ENCODE data around the gene RHOC. TPM values are rescaled to one million over a fixed set of nuclear protein-coding genes. Genes with fewer than 3 reads are reported as not detected.

RHOC gene
- total RNA-seq, 1 experiment from 2014 or later, result 197 TPM

GRCh38 chr1:112712701-112713128 lies 5.8 kb upstream of the RHOC start:
- no peak for TF ChIP-seq REST (IDR thresholded peaks at IDR 0.05; ENCODE audit: insufficient read depth in 1 of 2, low read depth in 2 of 2, low read length in 1 of 2)
- no peak for TF ChIP-seq TCF7L2 (IDR thresholded peaks at IDR 0.05; ENCODE audit: low read depth, low read length)
- TF ChIP-seq, protein P1, sequence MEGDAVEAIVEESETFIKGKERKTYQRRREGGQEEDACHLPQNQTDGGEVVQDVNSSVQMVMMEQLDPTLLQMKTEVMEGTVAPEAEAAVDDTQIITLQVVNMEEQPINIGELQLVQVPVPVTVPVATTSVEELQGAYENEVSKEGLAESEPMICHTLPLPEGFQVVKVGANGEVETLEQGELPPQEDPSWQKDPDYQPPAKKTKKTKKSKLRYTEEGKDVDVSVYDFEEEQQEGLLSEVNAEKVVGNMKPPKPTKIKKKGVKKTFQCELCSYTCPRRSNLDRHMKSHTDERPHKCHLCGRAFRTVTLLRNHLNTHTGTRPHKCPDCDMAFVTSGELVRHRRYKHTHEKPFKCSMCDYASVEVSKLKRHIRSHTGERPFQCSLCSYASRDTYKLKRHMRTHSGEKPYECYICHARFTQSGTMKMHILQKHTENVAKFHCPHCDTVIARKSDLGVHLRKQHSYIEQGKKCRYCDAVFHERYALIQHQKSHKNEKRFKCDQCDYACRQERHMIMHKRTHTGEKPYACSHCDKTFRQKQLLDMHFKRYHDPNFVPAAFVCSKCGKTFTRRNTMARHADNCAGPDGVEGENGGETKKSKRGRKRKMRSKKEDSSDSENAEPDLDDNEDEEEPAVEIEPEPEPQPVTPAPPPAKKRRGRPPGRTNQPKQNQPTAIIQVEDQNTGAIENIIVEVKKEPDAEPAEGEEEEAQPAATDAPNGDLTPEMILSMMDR (IDR thresholded peaks at IDR 0.05), result no peak
- no peak for TF ChIP-seq SIN3A (IDR thresholded peaks at IDR 0.05; ENCODE audit: borderline replicate concordance, insufficient read depth, low read depth, low read length)
- TF ChIP-seq POLR2AphosphoS5 (IDR thresholded peaks at IDR 0.05; ENCODE audit: low read depth, low read length), result no peak
- no peak overlapping the region for H3K4me3 ChIP-seq (ENCODE audit: low read depth in 2 of 2, low read length in 2 of 2)
- no peaks in the 10 kb centered on the region for H3K27me3 ChIP-seq (ENCODE audit: control insufficient read depth, insufficient read depth, low read length)
- DNase-seq (ENCODE audit: low read depth, low spot score) (no peak), ATAC-seq (no peak)
- in situ Hi-C loops (cut with HindIII; ENCODE audit: low pct_unique_long_range_greater_than_20kb, low sequenced_read_pairs), result no loop called here
- no peaks in the 10 kb centered on the region for H3K9me3 ChIP-seq (ENCODE audit: control insufficient read depth, insufficient read depth, low read depth, low read length)
- no peak overlapping the region for H3K27ac ChIP-seq (ENCODE audit: low read length)
- intact Hi-C loops (cut with micrococcal nuclease; ENCODE audit: unreplicated experiment), result no loop called here
- CTCF ChIA-PET, result interaction anchor here (0.7 kb wide), 1 partner anchor 59 kb away, joined by 6 read pairs; no protein-coding TSS in a partner anchor
- H3K4me1 ChIP-seq (ENCODE audit: control insufficient read depth, insufficient read depth, low read length), result peaks cover 3% of the 10 kb centered on the region
- no TSS peak for BruUV-seq (replicated peaks)
- no peaks in the 10 kb centered on the region for H3K36me3 ChIP-seq (ENCODE audit: control insufficient read depth, insufficient read depth, low read length)
- POLR2A ChIA-PET, result no interaction called here

DNA sequence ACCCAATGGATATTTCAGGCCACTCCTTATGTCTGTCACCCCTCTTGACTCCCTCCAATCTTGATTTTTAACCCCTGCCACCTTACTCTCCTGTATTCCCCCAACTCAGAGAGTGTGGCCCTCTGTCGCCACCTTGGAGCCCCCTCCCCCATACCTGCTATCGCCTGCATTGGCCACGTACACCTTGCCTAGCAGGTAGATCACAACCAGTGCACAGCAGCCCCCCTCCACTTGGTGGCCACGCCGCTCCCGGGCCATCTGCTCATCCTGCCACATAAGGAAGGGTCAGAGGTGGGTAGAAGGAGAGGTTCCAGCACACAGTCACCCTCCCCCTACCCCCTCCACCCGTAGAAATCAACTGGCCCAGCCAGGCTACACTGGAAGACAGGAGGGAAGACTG lies 5.3 kb upstream of the RHOC start:
- no peak for DNase-seq (ENCODE audit: low read depth, low spot score)
- H3K27me3 ChIP-seq (ENCODE audit: control insufficient read depth, insufficient read depth, low read length), result no peaks in the 10 kb centered on the region
- no peak overlapping the region for H3K4me3 ChIP-seq (ENCODE audit: low read depth in 2 of 2, low read length in 2 of 2)
- no peaks in the 10 kb centered on the region for H3K36me3 ChIP-seq (ENCODE audit: control insufficient read depth, insufficient read depth, low read length)
- ATAC-seq, result no peak
- H3K9me3 ChIP-seq (ENCODE audit: control insufficient read depth, insufficient read depth, low read depth, low read length), result no peaks in the 10 kb centered on the region
- TF ChIP-seq REST (IDR thresholded peaks at IDR 0.05; ENCODE audit: insufficient read depth in 1 of 2, low read depth in 2 of 2, low read length in 1 of 2), result no peak
- no peak for TF ChIP-seq POLR2AphosphoS5 (IDR thresholded peaks at IDR 0.05; ENCODE audit: low read depth, low read length)
- TF ChIP-seq SIN3A (IDR thresholded peaks at IDR 0.05; ENCODE audit: borderline replicate concordance, insufficient read depth, low read depth, low read length), result no peak
- no peak for TF ChIP-seq TCF7L2 (IDR thresholded peaks at IDR 0.05; ENCODE audit: low read depth, low read length)
- TF ChIP-seq, protein P1 (IDR thresholded peaks at IDR 0.05), result no peak
- in situ Hi-C loops (cut with HindIII; ENCODE audit: low pct_unique_long_range_greater_than_20kb, low sequenced_read_pairs), result no loop called here
- ChIA-PET POLR2A (no interaction called here), CTCF (interaction anchor here (0.7 kb wide), 1 partner anchor 60 kb away, joined by 6 read pairs; no protein-coding TSS in a partner anchor)
- BruUV-seq (replicated peaks), result no TSS peak
- H3K4me1 ChIP-seq (ENCODE audit: control insufficient read depth, insufficient read depth, low read length), result peaks cover 4% of the 10 kb centered on the region
- intact Hi-C loops (cut with micrococcal nuclease; ENCODE audit: unreplicated experiment), result no loop called here
- no peak overlapping the region for H3K27ac ChIP-seq (ENCODE audit: low read length)

Measured in Panc1 (cell line).